ENCODE measurements around the gene ADRA2A. TPM values are rescaled to one million over a fixed set of nuclear protein-coding genes. Genes with fewer than 3 reads are reported as not detected.

ADRA2A gene
- total and polyA plus RNA-seq, 2 experiments from 2014 or later = 1.8 to 1.9 TPM

DNA sequence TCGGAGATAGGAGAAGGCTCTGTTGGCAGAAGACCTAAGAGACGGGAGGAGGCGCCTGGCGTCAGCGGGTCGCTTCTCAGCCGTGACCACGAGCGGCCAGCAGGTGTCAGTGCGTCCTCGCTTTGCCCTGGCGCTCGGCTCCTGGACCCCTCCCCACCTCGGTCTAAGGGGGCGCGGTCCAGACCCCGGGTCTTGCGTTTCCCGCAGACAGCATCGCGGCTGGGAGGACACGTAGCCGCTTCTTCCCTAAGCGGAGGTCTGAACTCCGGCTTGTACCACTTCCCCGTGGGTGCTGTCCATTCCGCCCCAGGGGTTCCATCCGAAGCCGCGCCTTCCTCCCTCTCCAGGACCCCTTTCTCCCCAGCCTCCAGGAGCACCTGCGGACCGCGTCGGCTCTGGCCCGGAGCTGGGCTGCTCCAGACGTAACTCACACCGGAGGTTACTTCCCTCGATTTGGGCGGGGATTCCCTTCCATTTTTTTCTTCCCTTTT lies 593 bp upstream of the ADRA2A start:
- Histone ChIP-seq H3K79me2 (no peaks in the 10 kb centered on the region), H3K9me2 (replicated peaks; ENCODE audit: insufficient read depth) (no peaks in the 10 kb centered on the region), H3K36me3 (replicated peaks; ENCODE audit: insufficient read depth, low read depth) (no peaks in the 10 kb centered on the region), H3K4me2 (peak overlapping the region; percentile 98), H2AFZ (peak overlapping the region; percentile 85), H3K4me1 (ENCODE audit: insufficient read depth) (peaks cover 26% of the 10 kb centered on the region), H4K20me1 (ENCODE audit: insufficient read depth, poor library complexity, severe bottlenecking) (no peaks in the 10 kb centered on the region), H3K4me3 (peak overlapping the region; percentile 51), H3K27me3 (peaks cover 57% of the 10 kb centered on the region), H3K9me3 (ENCODE audit: low read depth) (no peaks in the 10 kb centered on the region), H3K27ac (no peak overlapping the region)
- under 1% methylated on average over 39 of the region's 39 CpGs for WGBS (ENCODE audit: low lambda C conversion rate, missing lambda C conversion rate)
- peak; percentile 86 for DNase-seq (ENCODE audit: low spot score)
- TF ChIP-seq EZH2 (IDR thresholded peaks at IDR 0.05; ENCODE audit: borderline replicate concordance) (no peak), EZH2phosphoT487 (IDR thresholded peaks at IDR 0.05; ENCODE audit: low read depth, severe bottlenecking, unreplicated experiment) (no peak)
- TF ChIP-seq, protein P1, sequence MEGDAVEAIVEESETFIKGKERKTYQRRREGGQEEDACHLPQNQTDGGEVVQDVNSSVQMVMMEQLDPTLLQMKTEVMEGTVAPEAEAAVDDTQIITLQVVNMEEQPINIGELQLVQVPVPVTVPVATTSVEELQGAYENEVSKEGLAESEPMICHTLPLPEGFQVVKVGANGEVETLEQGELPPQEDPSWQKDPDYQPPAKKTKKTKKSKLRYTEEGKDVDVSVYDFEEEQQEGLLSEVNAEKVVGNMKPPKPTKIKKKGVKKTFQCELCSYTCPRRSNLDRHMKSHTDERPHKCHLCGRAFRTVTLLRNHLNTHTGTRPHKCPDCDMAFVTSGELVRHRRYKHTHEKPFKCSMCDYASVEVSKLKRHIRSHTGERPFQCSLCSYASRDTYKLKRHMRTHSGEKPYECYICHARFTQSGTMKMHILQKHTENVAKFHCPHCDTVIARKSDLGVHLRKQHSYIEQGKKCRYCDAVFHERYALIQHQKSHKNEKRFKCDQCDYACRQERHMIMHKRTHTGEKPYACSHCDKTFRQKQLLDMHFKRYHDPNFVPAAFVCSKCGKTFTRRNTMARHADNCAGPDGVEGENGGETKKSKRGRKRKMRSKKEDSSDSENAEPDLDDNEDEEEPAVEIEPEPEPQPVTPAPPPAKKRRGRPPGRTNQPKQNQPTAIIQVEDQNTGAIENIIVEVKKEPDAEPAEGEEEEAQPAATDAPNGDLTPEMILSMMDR (IDR thresholded peaks at IDR 0.05; ENCODE audit: poor library complexity) = peak; percentile 90

DNA sequence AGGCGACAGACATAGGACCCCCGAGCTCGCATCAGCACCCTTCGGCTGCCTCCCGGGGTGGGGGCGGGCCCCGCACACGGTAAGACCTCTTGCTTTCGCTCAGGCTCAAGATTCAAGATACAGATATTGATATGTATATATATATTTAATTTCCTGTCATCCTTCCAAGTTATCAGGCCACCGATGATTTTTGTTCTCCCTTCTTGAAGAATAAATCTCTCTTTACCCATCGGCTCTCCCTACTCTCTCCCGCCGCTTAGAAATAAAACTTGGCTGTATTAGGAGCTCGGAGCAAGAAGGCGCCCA lies 603 bp downstream of the ADRA2A start:
- peaks cover 60% of the 10 kb centered on the region for H3K27me3 ChIP-seq
- H2AFZ ChIP-seq = peak overlapping the region; percentile 85
- H3K9me2 ChIP-seq (replicated peaks; ENCODE audit: insufficient read depth) = no peaks in the 10 kb centered on the region
- H3K4me1 ChIP-seq (ENCODE audit: insufficient read depth) = peaks cover 26% of the 10 kb centered on the region
- no peaks in the 10 kb centered on the region for H4K20me1 ChIP-seq (ENCODE audit: insufficient read depth, poor library complexity, severe bottlenecking)
- no peaks in the 10 kb centered on the region for H3K79me2 ChIP-seq
- H3K36me3 ChIP-seq (replicated peaks; ENCODE audit: insufficient read depth, low read depth) = no peaks in the 10 kb centered on the region
- TF ChIP-seq EZH2 (IDR thresholded peaks at IDR 0.05; ENCODE audit: borderline replicate concordance) = no peak
- TF ChIP-seq, protein P1 (IDR thresholded peaks at IDR 0.05; ENCODE audit: poor library complexity) = no peak
- no peak for TF ChIP-seq EZH2phosphoT487 (IDR thresholded peaks at IDR 0.05; ENCODE audit: low read depth, severe bottlenecking, unreplicated experiment)
- no peak for DNase-seq (ENCODE audit: low spot score)
- no peak overlapping the region for H3K27ac ChIP-seq
- WGBS (ENCODE audit: low lambda C conversion rate, missing lambda C conversion rate) = 15% methylated on average over 15 of the region's 15 CpGs
- peak overlapping the region; percentile 51 for H3K4me3 ChIP-seq
- no peaks in the 10 kb centered on the region for H3K9me3 ChIP-seq (ENCODE audit: low read depth)
- H3K4me2 ChIP-seq = peak overlapping the region; percentile 98

DNA sequence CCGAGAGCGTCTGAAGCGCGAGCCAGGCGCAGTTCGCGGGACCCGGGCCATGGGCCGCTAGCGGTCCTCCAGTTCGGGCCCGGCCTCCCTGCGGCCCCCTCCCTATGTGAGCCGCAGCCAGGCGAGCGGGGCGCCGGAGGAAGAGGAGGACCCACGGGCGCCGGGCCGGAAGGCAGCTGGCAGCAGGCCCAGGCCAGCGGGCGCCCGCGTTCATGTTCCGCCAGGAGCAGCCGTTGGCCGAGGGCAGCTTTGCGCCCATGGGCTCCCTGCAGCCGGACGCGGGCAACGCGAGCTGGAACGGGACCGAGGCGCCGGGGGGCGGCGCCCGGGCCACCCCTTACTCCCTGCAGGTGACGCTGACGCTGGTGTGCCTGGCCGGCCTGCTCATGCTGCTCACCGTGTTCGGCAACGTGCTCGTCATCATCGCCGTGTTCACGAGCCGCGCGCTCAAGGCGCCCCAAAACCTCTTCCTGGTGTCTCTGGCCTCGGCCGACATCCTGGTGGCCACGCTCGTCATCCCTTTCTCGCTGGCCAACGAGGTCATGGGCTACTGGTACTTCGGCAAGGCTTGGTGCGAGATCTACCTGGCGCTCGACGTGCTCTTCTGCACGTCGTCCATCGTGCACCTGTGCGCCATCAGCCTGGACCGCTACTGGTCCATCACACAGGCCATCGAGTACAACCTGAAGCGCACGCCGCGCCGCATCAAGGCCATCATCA lies 1.1 kb downstream of the ADRA2A start:
- H2AFZ ChIP-seq = no peak overlapping the region
- H3K9me3 ChIP-seq (ENCODE audit: low read depth) = no peaks in the 10 kb centered on the region
- DNase-seq (ENCODE audit: low spot score) = peak; percentile 12
- no peaks in the 10 kb centered on the region for H4K20me1 ChIP-seq (ENCODE audit: insufficient read depth, poor library complexity, severe bottlenecking)
- H3K4me3 ChIP-seq = peak overlapping the region; percentile 51
- H3K9me2 ChIP-seq (replicated peaks; ENCODE audit: insufficient read depth) = no peaks in the 10 kb centered on the region
- H3K4me2 ChIP-seq = peak overlapping the region; percentile 98
- H3K27ac ChIP-seq = no peak overlapping the region
- peaks cover 26% of the 10 kb centered on the region for H3K4me1 ChIP-seq (ENCODE audit: insufficient read depth)
- TF ChIP-seq EZH2phosphoT487 (IDR thresholded peaks at IDR 0.05; ENCODE audit: low read depth, severe bottlenecking, unreplicated experiment) (no peak), EZH2 (IDR thresholded peaks at IDR 0.05; ENCODE audit: borderline replicate concordance) (no peak)
- TF ChIP-seq, protein P1 (IDR thresholded peaks at IDR 0.05; ENCODE audit: poor library complexity) = no peak
- 35% methylated on average over 66 of the region's 78 CpGs for WGBS (ENCODE audit: low lambda C conversion rate, missing lambda C conversion rate)
- H3K27me3 ChIP-seq = peaks cover 62% of the 10 kb centered on the region
- H3K79me2 ChIP-seq = no peaks in the 10 kb centered on the region
- no peaks in the 10 kb centered on the region for H3K36me3 ChIP-seq (replicated peaks; ENCODE audit: insufficient read depth, low read depth)
